OCI-LY7 (cell line): ENCODE results near the gene C4BPA. TPM values are rescaled to one million over a fixed set of nuclear protein-coding genes. Genes with fewer than 3 reads are reported as not detected.

Experiments used
- BruUV-seq: library from RNA; stranded (reverse); fragments of 400-500 nt; replicated peaks from 2 replicates; lab custom pipeline; 2021; lab: Mats Ljungman, UMichigan
- CTCF ChIA-PET: fragments of 300-600 bp; sonication (Branson Sonifier 250); formaldehyde crosslinking; loops from one replicate; lab custom pipeline; 2022; ENCODE audit warnings: antibody characterized with exemption; ENCODE audit not compliant: unreplicated experiment; lab: Charles Lee
- POLR2A ChIA-PET: fragments of 300-600 bp; sonication (Branson Sonifier 250); formaldehyde crosslinking; loops from one replicate; lab custom pipeline; 2022; ENCODE audit warnings: antibody characterized with exemption; lab: Charles Lee
- DNase-seq: peaks from one replicate; pipeline ENCODE4 v3.0.0-alpha.2; 2015; ENCODE audit warnings: low spot score
- H2AFZ ChIP-seq: fragments of 200-600 bp; sonication (generic), shearing (Covaris generic); 2 replicates; pipeline ENCODE4 v1.6.1; 2014; ENCODE audit warnings: mild to moderate bottlenecking, antibody characterized with exemption, low read length, moderate library complexity
- H3K27ac ChIP-seq: fragments of 200-600 bp; sonication (generic); 2 replicates; pipeline ENCODE4 v1.5.1; 2014; ENCODE audit warnings: mixed run types, low read depth, mild to moderate bottlenecking, moderate library complexity, low read length, inconsistent platforms; ENCODE audit not compliant: poor library complexity, severe bottlenecking
- H3K36me3 ChIP-seq: fragments of 200-600 bp; sonication (generic); 2 replicates; pipeline ENCODE4 v1.6.1; 2014; ENCODE audit warnings: mild to moderate bottlenecking, antibody characterized with exemption, low read length, moderate library complexity, mixed read lengths; ENCODE audit not compliant: insufficient read depth
- H3K4me1 ChIP-seq: fragments of 200-600 bp; sonication (generic); 2 replicates; pipeline ENCODE4 v1.5.1; 2014; ENCODE audit warnings: mild to moderate bottlenecking, low read length; ENCODE audit not compliant: insufficient read depth, poor library complexity, severe bottlenecking
- H3K4me2 ChIP-seq: fragments of 200-600 bp; sonication (generic); 2 replicates; pipeline ENCODE4 v1.6.1; 2014; ENCODE audit warnings: mild to moderate bottlenecking, low read length
- H3K4me3 ChIP-seq: fragments of 200-600 bp; sonication (generic); 2 replicates; pipeline ENCODE4 v1.5.1; 2014; ENCODE audit warnings: mild to moderate bottlenecking, low read depth, low read length; ENCODE audit not compliant: poor library complexity, severe bottlenecking
- H3K79me2 ChIP-seq: fragments of 200-600 bp; sonication (generic); 2 replicates; pipeline ENCODE4 v1.6.1; 2016; ENCODE audit warnings: low read depth, mild to moderate bottlenecking, low read length, moderate library complexity, mixed read lengths; ENCODE audit not compliant: insufficient read depth
- H3K9me2 ChIP-seq: fragments of 200-600 bp; sonication (generic); 2 replicates; pipeline ENCODE4 v1.6.1; 2016; ENCODE audit warnings: mild to moderate bottlenecking, low read length, mixed read lengths; ENCODE audit not compliant: insufficient read depth
- H3K9me3 ChIP-seq: fragments of 200-600 bp; sonication (generic); 2 replicates; pipeline ENCODE4 v1.6.1; 2014; ENCODE audit warnings: mild to moderate bottlenecking, mixed run types, low read length, mixed read lengths
- H4K20me1 ChIP-seq: fragments of 200-600 bp; sonication (generic); 2 replicates; pipeline ENCODE4 v1.6.1; 2014; ENCODE audit warnings: mild to moderate bottlenecking, antibody characterized with exemption, low read length, moderate library complexity, mixed read lengths; ENCODE audit not compliant: insufficient read depth
- CTCF ChIP-seq: fragments of 200-600 bp; sonication (generic); conservative IDR thresholded peaks from 2 replicates; pipeline ENCODE4 v1.5.1; 2014; ENCODE audit warnings: mild to moderate bottlenecking, antibody characterized with exemption, low read length, moderate library complexity, mixed read lengths
- EZH2phosphoT487 ChIP-seq: fragments of 200-600 bp; sonication (generic); IDR thresholded peaks from 2 replicates; pipeline ENCODE4 v1.6.1; 2018; ENCODE audit warnings: low read depth, borderline replicate concordance, mild to moderate bottlenecking, mixed run types, antibody characterized with exemption, low read length, moderate library complexity, mixed read lengths
- intact Hi-C: fragments of 100-400 bp; cut with micrococcal nuclease; formaldehyde crosslinking; loops from one replicate; pipeline ENCODE4 v1.10.0; 2022; ENCODE audit not compliant: unreplicated experiment
- small RNA-seq: library from RNA; depleted of rRNA; stranded (forward); fragments of <200 nt; gene quantifications from one replicate; pipeline ENCODE3, GENCODE V24; 2014
- total RNA-seq, 2 experiments: library from RNA; depleted of rRNA in 1 of 2; stranded (reverse); fragments of >200 nt in 1 of 2; shearing (Covaris generic) in 1 of 2; gene quantifications; 2 replicates each; pipeline ENCODE4 v1.2.3, GENCODE V29; 2014 to 2022

Gene C4BPA
- total RNA-seq, 2 experiments from 2014 or later: not detected

- Histone ChIP-seq H3K36me3 (no peaks in the 10 kb centered on the region), H3K4me3 (no peak overlapping the region), H3K4me1 (no peaks in the 10 kb centered on the region), H3K9me3 (no peaks in the 10 kb centered on the region), H3K27ac (no peak overlapping the region), H3K4me2 (no peak overlapping the region), H3K9me2 (no peaks in the 10 kb centered on the region), H3K79me2 (no peaks in the 10 kb centered on the region), H4K20me1 (no peaks in the 10 kb centered on the region), H2AFZ (no peak overlapping the region)
- ChIA-PET POLR2A (no interaction called here), CTCF (no interaction called here)
- DNase-seq: no peak
- no TSS peak for BruUV-seq
- intact Hi-C loops: no loop called here
- TF ChIP-seq CTCF (no peak), EZH2phosphoT487 (no peak)
Observed at GRCh38 chr1:207191061-207191460, 87.0 kb downstream of the C4BPA start.

GRCh38 chr1:207191776-207192175 is 87.7 kb downstream of the C4BPA start:
- Histone ChIP-seq H3K79me2 (no peaks in the 10 kb centered on the region), H3K4me1 (no peaks in the 10 kb centered on the region), H3K4me2 (no peak overlapping the region), H3K27ac (no peak overlapping the region), H2AFZ (no peak overlapping the region), H3K4me3 (no peak overlapping the region), H3K9me3 (no peaks in the 10 kb centered on the region), H4K20me1 (no peaks in the 10 kb centered on the region), H3K9me2 (no peaks in the 10 kb centered on the region), H3K36me3 (no peaks in the 10 kb centered on the region)
- ChIA-PET CTCF (no interaction called here), POLR2A (interaction anchor here (0.6 kb wide), 1 partner anchor 389 kb away, joined by 4 read pairs; no protein-coding TSS in a partner anchor)
- intact Hi-C loops: no loop called here
- TF ChIP-seq EZH2phosphoT487 (no peak), CTCF (no peak)
- BruUV-seq: no TSS peak
- no peak for DNase-seq

GRCh38 chr1:207194197-207194596 is 90.2 kb downstream of the C4BPA start:
- CTCF ChIA-PET: no interaction called here
- no peak overlapping the region for H3K4me3 ChIP-seq
- DNase-seq: no peak
- H2AFZ ChIP-seq: no peak overlapping the region
- H3K9me3 ChIP-seq: no peaks in the 10 kb centered on the region
- H3K4me1 ChIP-seq: no peaks in the 10 kb centered on the region
- no peaks in the 10 kb centered on the region for H3K9me2 ChIP-seq
- no TSS peak for BruUV-seq
- H3K36me3 ChIP-seq: no peaks in the 10 kb centered on the region
- POLR2A ChIA-PET: no interaction called here
- intact Hi-C loops: no loop called here
- H3K27ac ChIP-seq: no peak overlapping the region
- no peaks in the 10 kb centered on the region for H3K79me2 ChIP-seq
- H3K4me2 ChIP-seq: no peak overlapping the region
- TF ChIP-seq EZH2phosphoT487 (no peak), CTCF (no peak)
- H4K20me1 ChIP-seq: no peaks in the 10 kb centered on the region

Small RNA genes lying within 50 kb of the gene (small RNA-seq; reads per million reads assigned to genes)
- not detected for gene AL445493.1

Other genes with a start within 250 kb of the C4BPA start
- gene IL20, start 238.6 kb upstream of the C4BPA start, total RNA-seq (2014; rRNA removed; shearing (Covaris generic)): not detected in 2 replicates
- gene IL20, start 238.6 kb upstream of the C4BPA start, total RNA-seq (2022): not detected in 2 replicates
- gene IL24, start 206.8 kb upstream of the C4BPA start, total RNA-seq (2014; rRNA removed; shearing (Covaris generic)): not detected in 2 replicates
- gene IL24, start 206.8 kb upstream of the C4BPA start, total RNA-seq (2022): not detected in 2 replicates
- gene FCMR, start 182.3 kb upstream of the C4BPA start, total RNA-seq (2014; rRNA removed; shearing (Covaris generic)): 3.2 and 5.2 TPM in 2 replicates
- 9.2 and 10.6 TPM in 2 replicates for gene FCMR, start 182.3 kb upstream of the C4BPA start, total RNA-seq (2022)
- 0.03 TPM in 1 of 2 replicates, not detected in the other for gene PIGR, start 157.8 kb upstream of the C4BPA start, total RNA-seq (2014; rRNA removed; shearing (Covaris generic))
- 0.17 TPM in 1 of 2 replicates, not detected in the other for gene PIGR, start 157.8 kb upstream of the C4BPA start, total RNA-seq (2022)
- gene FCAMR, start 133.8 kb upstream of the C4BPA start, total RNA-seq (2014; rRNA removed; shearing (Covaris generic)): not detected in 2 replicates
- gene FCAMR, start 133.8 kb upstream of the C4BPA start, total RNA-seq (2022): not detected in 2 replicates
- gene C1orf116, start 71.5 kb upstream of the C4BPA start, total RNA-seq (2014; rRNA removed; shearing (Covaris generic)): not detected in 2 replicates
- gene C1orf116, start 71.5 kb upstream of the C4BPA start, total RNA-seq (2022): not detected in 2 replicates
- 13.1 and 16.2 TPM in 2 replicates for gene YOD1, start 53.0 kb upstream of the C4BPA start, total RNA-seq (2014; rRNA removed; shearing (Covaris generic))
- gene YOD1, start 53.0 kb upstream of the C4BPA start, total RNA-seq (2022): 16.5 and 17.4 TPM in 2 replicates
- gene PFKFB2, start 51.0 kb upstream of the C4BPA start, total RNA-seq (2014; rRNA removed; shearing (Covaris generic)): 8.8 and 9.8 TPM in 2 replicates
- gene PFKFB2, start 51.0 kb upstream of the C4BPA start, total RNA-seq (2022): 13.1 and 14.4 TPM in 2 replicates
- gene C4BPB, start 15.4 kb upstream of the C4BPA start, total RNA-seq (2014; rRNA removed; shearing (Covaris generic)): not detected in 2 replicates
- gene C4BPB, start 15.4 kb upstream of the C4BPA start, total RNA-seq (2022): not detected in 2 replicates
- gene CD55, start 217.4 kb downstream of the C4BPA start, total RNA-seq (2014; rRNA removed; shearing (Covaris generic)): 18.8 and 28.1 TPM in 2 replicates
- gene CD55, start 217.4 kb downstream of the C4BPA start, total RNA-seq (2022): 20.0 and 27.3 TPM in 2 replicates